ENCODE results near the gene DYNC2LI1.

GRCh38 chr2:43763091-43763490 lies 10.7 kb upstream of the DYNC2LI1 start:
- TF ChIP-seq, protein P1, sequence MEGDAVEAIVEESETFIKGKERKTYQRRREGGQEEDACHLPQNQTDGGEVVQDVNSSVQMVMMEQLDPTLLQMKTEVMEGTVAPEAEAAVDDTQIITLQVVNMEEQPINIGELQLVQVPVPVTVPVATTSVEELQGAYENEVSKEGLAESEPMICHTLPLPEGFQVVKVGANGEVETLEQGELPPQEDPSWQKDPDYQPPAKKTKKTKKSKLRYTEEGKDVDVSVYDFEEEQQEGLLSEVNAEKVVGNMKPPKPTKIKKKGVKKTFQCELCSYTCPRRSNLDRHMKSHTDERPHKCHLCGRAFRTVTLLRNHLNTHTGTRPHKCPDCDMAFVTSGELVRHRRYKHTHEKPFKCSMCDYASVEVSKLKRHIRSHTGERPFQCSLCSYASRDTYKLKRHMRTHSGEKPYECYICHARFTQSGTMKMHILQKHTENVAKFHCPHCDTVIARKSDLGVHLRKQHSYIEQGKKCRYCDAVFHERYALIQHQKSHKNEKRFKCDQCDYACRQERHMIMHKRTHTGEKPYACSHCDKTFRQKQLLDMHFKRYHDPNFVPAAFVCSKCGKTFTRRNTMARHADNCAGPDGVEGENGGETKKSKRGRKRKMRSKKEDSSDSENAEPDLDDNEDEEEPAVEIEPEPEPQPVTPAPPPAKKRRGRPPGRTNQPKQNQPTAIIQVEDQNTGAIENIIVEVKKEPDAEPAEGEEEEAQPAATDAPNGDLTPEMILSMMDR (IDR thresholded peaks at IDR 0.05): no peak
- TF ChIP-seq POLR2A (IDR thresholded peaks at IDR 0.05): no peak
